Cardiac fibroblast (primary cell): Measurements from ENCODE around the gene TBC1D9.

Experiments
- DNase-seq, 2 donors: peaks; one replicate each; pipeline versions ENCODE4 v3.0.0 to v3.0.0-alpha.2; 2010; ENCODE audit warnings: low read depth in 2 of 2
- H3K4me3 ChIP-seq, 2 donors: replicated peaks in 1 of 2; 1 replicate in 1 of 2; 2 replicates in 1 of 2; pipeline ENCODE4 v1.5.1; 2011; ENCODE audit warnings: low read depth in 2 of 2, low read length in 2 of 2, mild to moderate bottlenecking in 2 of 2, moderate library complexity in 1 of 2
- TF ChIP-seq, protein P1 (sequence below): IDR thresholded peaks from one replicate; pipeline ENCODE4 v1.5.1; 2011; ENCODE audit warnings: low read depth, mild to moderate bottlenecking, low read length, inconsistent platforms

Gene TBC1D9

DNA sequence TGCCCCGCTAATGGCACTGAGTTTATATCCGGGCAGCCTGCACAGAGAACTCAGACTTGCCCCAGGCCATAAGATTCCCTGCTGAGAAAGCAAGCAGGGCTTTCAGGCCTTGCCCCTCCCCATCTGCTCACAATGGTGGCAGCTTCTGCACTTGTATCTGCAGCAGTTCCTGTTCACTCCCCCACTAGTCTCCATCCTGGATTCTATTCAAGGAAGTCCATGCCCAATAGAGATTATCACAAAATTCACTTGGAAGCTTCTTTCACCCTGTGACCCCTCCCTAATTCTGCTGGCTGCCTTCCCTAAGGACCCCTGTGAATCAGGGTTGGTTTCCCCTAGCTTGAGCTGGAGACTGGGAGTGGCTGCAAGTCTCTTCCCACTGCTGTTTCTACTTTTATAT lies 152.9 kb downstream of the TBC1D9 start:
- no peak overlapping the region for H3K4me3 ChIP-seq
- DNase-seq: no peak
- TF ChIP-seq, protein P1, sequence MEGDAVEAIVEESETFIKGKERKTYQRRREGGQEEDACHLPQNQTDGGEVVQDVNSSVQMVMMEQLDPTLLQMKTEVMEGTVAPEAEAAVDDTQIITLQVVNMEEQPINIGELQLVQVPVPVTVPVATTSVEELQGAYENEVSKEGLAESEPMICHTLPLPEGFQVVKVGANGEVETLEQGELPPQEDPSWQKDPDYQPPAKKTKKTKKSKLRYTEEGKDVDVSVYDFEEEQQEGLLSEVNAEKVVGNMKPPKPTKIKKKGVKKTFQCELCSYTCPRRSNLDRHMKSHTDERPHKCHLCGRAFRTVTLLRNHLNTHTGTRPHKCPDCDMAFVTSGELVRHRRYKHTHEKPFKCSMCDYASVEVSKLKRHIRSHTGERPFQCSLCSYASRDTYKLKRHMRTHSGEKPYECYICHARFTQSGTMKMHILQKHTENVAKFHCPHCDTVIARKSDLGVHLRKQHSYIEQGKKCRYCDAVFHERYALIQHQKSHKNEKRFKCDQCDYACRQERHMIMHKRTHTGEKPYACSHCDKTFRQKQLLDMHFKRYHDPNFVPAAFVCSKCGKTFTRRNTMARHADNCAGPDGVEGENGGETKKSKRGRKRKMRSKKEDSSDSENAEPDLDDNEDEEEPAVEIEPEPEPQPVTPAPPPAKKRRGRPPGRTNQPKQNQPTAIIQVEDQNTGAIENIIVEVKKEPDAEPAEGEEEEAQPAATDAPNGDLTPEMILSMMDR: no peak

DNA sequence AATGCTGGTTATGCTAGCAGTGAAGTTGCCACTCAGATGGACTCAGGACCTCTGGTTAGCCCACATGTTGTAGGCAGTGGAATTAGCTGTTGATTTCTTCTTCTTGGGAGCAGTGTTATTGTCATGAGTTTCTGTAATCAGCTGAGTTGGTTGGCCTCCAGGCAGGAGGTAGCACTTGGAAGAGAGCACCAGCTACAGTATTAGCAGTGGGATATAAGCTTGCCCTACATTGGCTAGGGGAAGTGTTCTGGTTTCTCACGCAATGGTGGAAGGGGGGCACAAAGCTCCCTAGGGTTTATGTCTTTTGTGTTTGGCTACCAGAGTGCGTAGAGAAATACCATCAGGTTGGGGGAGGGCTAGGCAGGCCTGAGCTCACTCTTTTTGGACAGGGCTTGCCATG lies 153.5 kb downstream of the TBC1D9 start:
- no peak for DNase-seq
- TF ChIP-seq, protein P1: no peak
- no peak overlapping the region for H3K4me3 ChIP-seq

DNA sequence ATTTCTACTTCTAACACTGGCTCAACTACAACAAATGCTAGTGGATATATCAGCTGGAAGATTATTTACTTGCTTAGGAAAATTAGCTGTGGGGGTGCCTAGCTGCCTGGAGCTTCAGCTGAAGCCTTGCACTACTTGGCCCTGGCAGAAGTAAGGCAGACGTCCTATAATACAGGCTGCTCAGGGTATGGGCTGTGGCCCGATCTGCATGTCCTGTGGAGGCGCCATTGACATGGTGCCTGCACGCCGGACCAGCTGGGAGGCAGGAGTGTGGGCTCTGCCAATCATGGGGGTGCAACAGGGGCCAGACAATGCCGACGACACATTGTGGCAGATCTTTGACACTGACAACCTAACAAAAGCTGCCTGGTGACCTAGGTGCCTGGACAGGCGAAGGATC lies 155.8 kb downstream of the TBC1D9 start:
- H3K4me3 ChIP-seq: no peak overlapping the region
- DNase-seq: no peak
- TF ChIP-seq, protein P1: no peak

DNA sequence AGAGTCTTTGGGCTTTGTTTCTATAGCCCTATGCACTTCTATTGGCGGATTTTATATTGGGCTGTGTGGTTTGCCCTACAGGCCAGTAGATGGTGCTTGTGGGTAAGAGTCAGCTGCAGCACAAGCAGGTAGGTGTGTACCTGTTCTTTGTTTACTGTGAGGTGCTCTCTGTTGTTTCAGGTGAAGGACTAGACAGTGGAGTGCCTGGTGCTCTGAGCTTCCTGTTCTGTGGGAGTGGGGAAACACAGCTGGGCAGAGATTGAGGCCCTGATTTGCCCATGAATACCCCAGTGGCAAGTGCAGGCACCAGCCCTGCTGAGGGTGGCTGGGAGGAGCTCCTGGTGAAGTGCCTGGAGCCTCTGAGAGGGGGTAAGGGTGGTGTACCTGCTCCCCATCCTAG lies 161.1 kb downstream of the TBC1D9 start:
- DNase-seq: peak; percentile 27 to 31
- TF ChIP-seq, protein P1: peak; percentile 49
- H3K4me3 ChIP-seq: no peak overlapping the region

DNA sequence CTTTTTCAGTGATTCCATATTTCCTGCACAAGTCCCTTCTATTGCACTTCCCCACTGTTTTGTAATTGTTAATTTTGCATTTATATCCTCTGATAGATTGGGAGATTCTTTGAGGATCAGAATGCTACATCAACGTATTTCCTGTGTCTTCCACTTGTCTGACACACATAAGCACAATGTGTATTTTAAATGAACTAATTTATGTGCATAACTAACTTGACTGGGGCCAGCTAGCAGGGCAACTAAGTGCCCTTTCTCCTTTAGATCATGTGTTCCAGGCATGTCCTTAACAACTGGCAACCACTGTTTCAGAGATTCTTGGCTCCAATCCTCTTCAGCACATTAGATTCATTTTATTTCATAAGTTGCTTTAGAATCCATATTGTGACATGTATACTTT lies 171.7 kb downstream of the TBC1D9 start:
- no peak for DNase-seq
- TF ChIP-seq, protein P1: no peak
- no peak overlapping the region for H3K4me3 ChIP-seq

DNA sequence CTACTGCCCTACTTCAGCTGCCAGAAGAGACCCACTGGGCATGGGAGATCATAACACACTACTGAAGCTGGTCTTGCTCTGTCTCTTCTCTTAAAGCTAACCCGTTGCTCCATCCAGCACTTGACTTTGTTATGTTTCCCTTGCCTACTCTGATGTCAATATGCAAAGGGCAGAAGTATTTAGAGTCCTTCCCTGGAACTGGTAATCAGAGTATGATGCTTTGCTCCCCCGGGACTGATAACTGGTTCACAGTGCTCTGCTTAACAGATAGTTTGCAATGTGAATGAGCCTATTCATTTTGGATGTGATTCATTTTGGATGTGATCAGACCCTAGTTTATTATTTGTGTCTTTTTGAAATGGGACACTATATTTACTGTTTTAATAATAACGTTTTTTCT lies 175.1 kb downstream of the TBC1D9 start:
- H3K4me3 ChIP-seq: no peak overlapping the region
- peak in 1 of 2 donors; percentile 5 for DNase-seq
- TF ChIP-seq, protein P1: no peak

DNA sequence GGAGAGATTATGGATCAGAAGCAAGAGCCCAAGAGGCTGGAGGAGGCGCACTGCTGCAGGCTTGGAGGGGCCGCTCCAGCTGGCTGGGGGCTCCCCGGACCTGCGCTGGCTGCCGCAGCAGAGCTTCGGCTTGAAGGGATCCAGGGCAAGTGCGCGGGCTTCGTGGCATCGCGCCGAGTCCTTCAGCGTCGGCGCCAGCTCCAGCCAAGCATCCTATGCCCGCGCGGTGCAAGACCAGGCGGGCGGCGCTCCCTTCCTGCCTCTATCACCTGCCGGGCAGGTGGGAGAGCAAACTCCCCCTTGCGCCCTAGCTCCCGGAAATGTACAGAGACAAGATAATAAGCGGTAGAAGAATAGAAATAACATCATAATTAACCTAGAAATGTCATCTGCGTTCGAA lies 176.9 kb downstream of the TBC1D9 start:
- no peak for DNase-seq
- H3K4me3 ChIP-seq: no peak overlapping the region
- TF ChIP-seq, protein P1: no peak
